Neural progenitor cell (in vitro differentiated cells): ENCODE results near the gene ZSWIM6. TPM values are rescaled to one million over a fixed set of nuclear protein-coding genes. Genes with fewer than 3 reads are reported as not detected.

Source experiments
- DNase-seq: peaks from one replicate; pipeline ENCODE4 v3.0.0-alpha.2; 2016; ENCODE audit warnings: low spot score
- H2AFZ ChIP-seq: fragments of 200-600 bp; sonication (generic); replicated peaks from 2 replicates; pipeline ENCODE4 v1.6.1; 2016; ENCODE audit warnings: antibody characterized with exemption
- H3F3A ChIP-seq: fragments of 200-600 bp; sonication (generic); 2 replicates; pipeline ENCODE4 v1.6.1; 2016; ENCODE audit warnings: antibody characterized with exemption, low read depth
- H3K27ac ChIP-seq: fragments of 200-600 bp; sonication (generic); 2 replicates; pipeline ENCODE4 v1.5.1; 2016; ENCODE audit warnings: mild to moderate bottlenecking
- H3K27me3 ChIP-seq: fragments of 200-600 bp; sonication (generic); 2 replicates; pipeline ENCODE4 v1.6.1; 2016; ENCODE audit warnings: mild to moderate bottlenecking, moderate library complexity
- H3K36me3 ChIP-seq: fragments of 200-600 bp; sonication (generic); 2 replicates; pipeline ENCODE4 v1.5.1; 2016
- H3K4me1 ChIP-seq: fragments of 200-600 bp; sonication (generic); 2 replicates; pipeline ENCODE4 v1.6.1; 2016; ENCODE audit warnings: mixed run types
- H3K4me2 ChIP-seq: fragments of 200-600 bp; sonication (generic); 2 replicates; pipeline ENCODE4 v1.6.1; 2016
- H3K4me3 ChIP-seq: fragments of 200-600 bp; sonication (generic); 2 replicates; pipeline ENCODE4 v1.5.1; 2016
- H3K79me2 ChIP-seq: fragments of 200-600 bp; sonication (generic); 2 replicates; pipeline ENCODE4 v1.6.1; 2016; ENCODE audit warnings: low read depth
- H3K9ac ChIP-seq: fragments of 200-600 bp; sonication (generic); 2 replicates; pipeline ENCODE4 v1.6.1; 2016
- H3K9me3 ChIP-seq: fragments of 200-600 bp; sonication (generic); 2 replicates; pipeline ENCODE4 v1.5.1; 2016; ENCODE audit warnings: low read depth
- H4K20me1 ChIP-seq: fragments of 200-600 bp; sonication (generic); 2 replicates; pipeline ENCODE4 v1.6.1; 2016; ENCODE audit warnings: low read depth
- H3K27ac Mint-ChIP-seq: 3 replicates; pipeline ENCODE4 v1.8.0; 2021; ENCODE audit warnings: mixed read lengths
- H3K27me3 Mint-ChIP-seq: 2 replicates; pipeline ENCODE4 v1.8.0; 2022; ENCODE audit warnings: low read depth, mild to moderate bottlenecking, inconsistent platforms, moderate library complexity, mixed read lengths; ENCODE audit not compliant: insufficient read depth
- H3K36me3 Mint-ChIP-seq: 3 replicates; pipeline ENCODE4 v1.8.0; 2021; ENCODE audit warnings: mixed read lengths
- H3K4me1 Mint-ChIP-seq: 3 replicates; pipeline ENCODE4 v1.8.0; 2021; ENCODE audit warnings: mixed read lengths
- H3K4me3 Mint-ChIP-seq: 3 replicates; pipeline ENCODE4 v1.8.0; 2021; ENCODE audit warnings: mild to moderate bottlenecking, moderate library complexity, mixed read lengths
- H3K9me3 Mint-ChIP-seq: 3 replicates; pipeline ENCODE4 v1.8.0; 2020; ENCODE audit warnings: mixed read lengths
- EZH2 ChIP-seq: fragments of 200-600 bp; sonication (generic); IDR thresholded peaks from 2 replicates; pipeline ENCODE4 v1.6.1; 2017; ENCODE audit warnings: antibody characterized with exemption, mild to moderate bottlenecking, moderate library complexity
- EZH2phosphoT487 ChIP-seq: fragments of 200-600 bp; sonication (generic); IDR thresholded peaks from 2 replicates; pipeline ENCODE4 v1.6.1; 2017; ENCODE audit warnings: antibody characterized with exemption
- total RNA-seq: library from RNA; depleted of rRNA; stranded (reverse); fragments of >200 nt; gene quantifications from 2 replicates; pipeline ENCODE4 v1.2.3, GENCODE V29; 2015; ENCODE audit warnings: low replicate concordance
- TF ChIP-seq, protein P1 (sequence below): fragments of 200-600 bp; sonication (generic); IDR thresholded peaks from 2 replicates; pipeline ENCODE4 v1.5.1; 2017; ENCODE audit warnings: antibody characterized with exemption, mild to moderate bottlenecking

Gene ZSWIM6
- total RNA-seq, 1 donor from 2014 or later = 32.2 TPM

DNA sequence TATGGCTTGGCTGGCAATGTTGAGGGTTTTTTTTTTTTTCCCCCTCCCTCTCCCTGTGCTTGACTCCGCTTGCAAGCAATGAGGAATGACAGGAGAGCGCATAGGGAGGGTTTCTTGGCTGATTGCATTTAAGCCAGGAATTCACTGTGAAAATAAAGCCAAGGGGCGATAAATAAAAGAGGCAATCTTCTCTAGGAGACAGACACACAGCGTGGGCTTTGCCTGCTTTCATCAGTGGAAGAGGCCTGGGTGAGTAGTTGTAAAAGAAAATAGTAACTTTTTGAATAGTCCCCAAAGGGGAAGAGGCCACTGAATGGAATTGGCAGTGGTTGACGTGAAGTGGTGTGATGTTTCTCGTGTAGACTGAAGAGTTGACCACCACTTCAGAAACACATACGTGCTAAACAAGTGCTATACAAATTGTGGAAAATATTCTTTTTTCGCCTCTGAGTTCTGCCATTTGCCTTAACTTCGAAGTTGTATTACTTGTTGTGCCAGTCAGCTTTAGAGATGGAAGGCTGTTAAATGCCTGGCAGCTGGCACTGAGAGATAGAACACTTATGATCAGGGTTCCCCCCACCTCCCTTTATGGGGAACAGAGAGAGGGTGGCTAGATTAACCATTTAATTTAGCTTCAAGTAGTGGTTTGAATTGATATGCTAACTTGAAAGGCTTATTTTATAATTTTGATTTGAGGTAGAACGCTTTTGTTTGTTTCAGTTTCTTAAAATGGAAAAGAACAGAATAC, 3.0 kb downstream of the ZSWIM6 start:
- Histone ChIP-seq H2AFZ (no peak overlapping the region), H3K9me3 (no peaks in the 10 kb centered on the region), H4K20me1 (peaks cover 76% of the 10 kb centered on the region), H3K36me3 (no peaks in the 10 kb centered on the region), H3K27me3 (no peaks in the 10 kb centered on the region), H3K27ac (peak overlapping the region; percentile 11), H3K79me2 (peaks cover 73% of the 10 kb centered on the region), H3K4me2 (peak overlapping the region; percentile 91), H3K4me3 (peak overlapping the region; percentile 96), H3F3A (peaks cover 36% of the 10 kb centered on the region), H3K4me1 (peaks cover 9% of the 10 kb centered on the region), H3K9ac (no peak overlapping the region)
- Mint-ChIP-seq H3K27me3 (peaks cover 13% of the 10 kb centered on the region), H3K36me3 (peaks cover 37% of the 10 kb centered on the region), H3K27ac (peak overlapping the region; percentile 57), H3K9me3 (peaks cover 26% of the 10 kb centered on the region), H3K4me3 (peak overlapping the region; percentile 94), H3K4me1 (peaks cover 26% of the 10 kb centered on the region)
- DNase-seq = peak; percentile 76
- TF ChIP-seq EZH2 = no peak
- TF ChIP-seq, protein P1, sequence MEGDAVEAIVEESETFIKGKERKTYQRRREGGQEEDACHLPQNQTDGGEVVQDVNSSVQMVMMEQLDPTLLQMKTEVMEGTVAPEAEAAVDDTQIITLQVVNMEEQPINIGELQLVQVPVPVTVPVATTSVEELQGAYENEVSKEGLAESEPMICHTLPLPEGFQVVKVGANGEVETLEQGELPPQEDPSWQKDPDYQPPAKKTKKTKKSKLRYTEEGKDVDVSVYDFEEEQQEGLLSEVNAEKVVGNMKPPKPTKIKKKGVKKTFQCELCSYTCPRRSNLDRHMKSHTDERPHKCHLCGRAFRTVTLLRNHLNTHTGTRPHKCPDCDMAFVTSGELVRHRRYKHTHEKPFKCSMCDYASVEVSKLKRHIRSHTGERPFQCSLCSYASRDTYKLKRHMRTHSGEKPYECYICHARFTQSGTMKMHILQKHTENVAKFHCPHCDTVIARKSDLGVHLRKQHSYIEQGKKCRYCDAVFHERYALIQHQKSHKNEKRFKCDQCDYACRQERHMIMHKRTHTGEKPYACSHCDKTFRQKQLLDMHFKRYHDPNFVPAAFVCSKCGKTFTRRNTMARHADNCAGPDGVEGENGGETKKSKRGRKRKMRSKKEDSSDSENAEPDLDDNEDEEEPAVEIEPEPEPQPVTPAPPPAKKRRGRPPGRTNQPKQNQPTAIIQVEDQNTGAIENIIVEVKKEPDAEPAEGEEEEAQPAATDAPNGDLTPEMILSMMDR = no peak

DNA sequence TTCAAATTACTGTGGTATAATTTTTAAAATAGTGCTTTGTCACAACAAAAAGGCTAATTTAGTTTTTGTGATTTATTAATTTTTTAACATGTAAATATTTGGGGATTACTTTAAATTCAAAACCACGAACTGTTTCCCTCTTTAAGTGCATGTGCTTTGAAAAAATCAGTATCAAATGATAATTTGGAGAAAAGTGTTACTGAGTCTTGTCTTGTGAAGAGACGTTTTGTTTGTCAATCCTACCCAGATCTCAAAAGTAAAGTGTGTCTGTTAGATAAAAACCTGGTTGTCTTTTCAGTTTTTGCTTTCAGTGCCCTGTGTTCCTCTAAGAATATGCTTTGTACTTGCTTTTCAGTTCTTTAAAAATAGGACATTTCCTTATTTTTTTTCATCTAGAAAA, 7.7 kb downstream of the ZSWIM6 start:
- H3F3A ChIP-seq = peaks cover 8% of the 10 kb centered on the region
- peaks cover 100% of the 10 kb centered on the region for H4K20me1 ChIP-seq
- no peak for DNase-seq
- H3K27ac Mint-ChIP-seq = no peak overlapping the region
- H3K4me1 ChIP-seq = peaks cover 9% of the 10 kb centered on the region
- H3K9me3 ChIP-seq = no peaks in the 10 kb centered on the region
- no peak overlapping the region for H2AFZ ChIP-seq
- no peak overlapping the region for H3K27ac ChIP-seq
- H3K36me3 ChIP-seq = no peaks in the 10 kb centered on the region
- no peak overlapping the region for H3K4me2 ChIP-seq
- H3K9me3 Mint-ChIP-seq = peaks cover 45% of the 10 kb centered on the region
- peaks cover 46% of the 10 kb centered on the region for H3K36me3 Mint-ChIP-seq
- H3K4me3 Mint-ChIP-seq = no peak overlapping the region
- peaks cover 100% of the 10 kb centered on the region for H3K79me2 ChIP-seq
- H3K9ac ChIP-seq = no peak overlapping the region
- H3K4me3 ChIP-seq = no peak overlapping the region
- H3K4me1 Mint-ChIP-seq = peaks cover 21% of the 10 kb centered on the region
- no peaks in the 10 kb centered on the region for H3K27me3 ChIP-seq
- H3K27me3 Mint-ChIP-seq = peaks cover 5% of the 10 kb centered on the region
- TF ChIP-seq, protein P1 = no peak
- TF ChIP-seq EZH2phosphoT487 (no peak), EZH2 (no peak)

DNA sequence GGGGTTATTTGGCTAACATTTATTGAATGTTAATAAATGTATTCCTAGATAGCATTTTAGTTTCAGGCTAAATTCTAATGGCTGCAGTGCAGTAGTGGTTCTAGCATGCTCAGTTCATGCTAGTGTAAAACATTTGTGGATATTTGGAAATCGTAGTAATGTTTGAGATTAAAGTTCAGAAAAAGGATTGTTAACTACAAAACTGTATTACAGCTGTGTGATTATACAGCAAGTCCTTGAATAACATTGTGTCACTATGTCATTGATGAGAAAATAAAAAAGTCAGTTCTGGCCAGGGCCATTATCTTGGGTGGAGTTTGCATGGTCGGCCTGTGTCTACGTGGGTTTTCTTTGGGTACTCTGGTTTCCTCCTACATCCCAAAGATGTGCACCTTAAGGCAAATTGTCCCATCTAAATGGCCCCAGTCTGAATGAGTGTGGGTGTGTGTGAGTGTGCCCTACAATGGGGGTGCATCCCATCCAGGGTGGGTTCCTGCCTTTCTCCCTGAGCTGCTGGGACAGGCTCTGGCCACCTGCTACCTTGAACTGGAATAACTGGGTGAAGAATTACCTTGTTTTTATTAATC, 8.8 kb downstream of the ZSWIM6 start:
- TF ChIP-seq, protein P1 = no peak
- TF ChIP-seq EZH2phosphoT487 (no peak), EZH2 (no peak)
- Histone ChIP-seq H3F3A (no peaks in the 10 kb centered on the region), H2AFZ (no peak overlapping the region), H3K27ac (no peak overlapping the region), H3K27me3 (no peaks in the 10 kb centered on the region), H3K9ac (no peak overlapping the region), H3K4me3 (no peak overlapping the region), H3K36me3 (no peaks in the 10 kb centered on the region), H3K79me2 (peaks cover 100% of the 10 kb centered on the region), H3K4me2 (no peak overlapping the region), H3K9me3 (no peaks in the 10 kb centered on the region), H4K20me1 (peaks cover 99% of the 10 kb centered on the region), H3K4me1 (no peaks in the 10 kb centered on the region)
- peaks cover 53% of the 10 kb centered on the region for H3K9me3 Mint-ChIP-seq
- peaks cover 51% of the 10 kb centered on the region for H3K36me3 Mint-ChIP-seq
- H3K27ac Mint-ChIP-seq = no peak overlapping the region
- peaks cover 4% of the 10 kb centered on the region for H3K27me3 Mint-ChIP-seq
- no peak overlapping the region for H3K4me3 Mint-ChIP-seq
- H3K4me1 Mint-ChIP-seq = peaks cover 10% of the 10 kb centered on the region
- DNase-seq = no peak
